ENCODE measurements around the gene RNPS1. TPM values are rescaled to one million over a fixed set of nuclear protein-coding genes. Genes with fewer than 3 reads are reported as not detected.

Gene RNPS1
- total RNA-seq, 2 experiments from 2014 or later: 225 to 339 TPM

GRCh38 chr16:2238838-2239675 lies 28.9 kb downstream of the RNPS1 start:
- Histone ChIP-seq H3K4me2 (ENCODE audit: low read length) (no peak overlapping the region), H3K27ac (ENCODE audit: low read depth, low read length, poor library complexity, severe bottlenecking) (no peak overlapping the region), H3K4me3 (ENCODE audit: low read depth, low read length, poor library complexity, severe bottlenecking) (no peak overlapping the region), H2AFZ (ENCODE audit: low read length) (no peak overlapping the region), H4K20me1 (ENCODE audit: insufficient read depth, low read length) (no peaks in the 10 kb centered on the region), H3K9me2 (ENCODE audit: insufficient read depth, low read length) (no peaks in the 10 kb centered on the region), H3K36me3 (ENCODE audit: insufficient read depth, low read length) (peaks cover 83% of the 10 kb centered on the region), H3K9me3 (ENCODE audit: low read length) (no peaks in the 10 kb centered on the region), H3K4me1 (ENCODE audit: insufficient read depth, low read length, poor library complexity, severe bottlenecking) (no peaks in the 10 kb centered on the region), H3K79me2 (ENCODE audit: insufficient read depth, low read depth, low read length) (no peaks in the 10 kb centered on the region)
- no peak for DNase-seq (ENCODE audit: low spot score)
- ChIA-PET CTCF (ENCODE audit: unreplicated experiment) (no interaction called here), POLR2A (no interaction called here)
- TF ChIP-seq EZH2phosphoT487 (IDR thresholded peaks at IDR 0.05; ENCODE audit: borderline replicate concordance, low read depth, low read length): no peak
- no TSS peak for BruUV-seq (replicated peaks)
- intact Hi-C loops (cut with micrococcal nuclease; ENCODE audit: unreplicated experiment): no loop called here

- intact Hi-C loops (cut with micrococcal nuclease; ENCODE audit: unreplicated experiment): no loop called here
- no peaks in the 10 kb centered on the region for H3K9me2 ChIP-seq (ENCODE audit: insufficient read depth, low read length)
- no peaks in the 10 kb centered on the region for H4K20me1 ChIP-seq (ENCODE audit: insufficient read depth, low read length)
- H3K4me3 ChIP-seq (ENCODE audit: low read depth, low read length, poor library complexity, severe bottlenecking): no peak overlapping the region
- H3K79me2 ChIP-seq (ENCODE audit: insufficient read depth, low read depth, low read length): no peaks in the 10 kb centered on the region
- peaks cover 83% of the 10 kb centered on the region for H3K36me3 ChIP-seq (ENCODE audit: insufficient read depth, low read length)
- no peak for TF ChIP-seq CTCF (conservative IDR thresholded peaks at IDR 0.05; ENCODE audit: low read length)
- no TSS peak for BruUV-seq (replicated peaks)
- CTCF ChIA-PET (ENCODE audit: unreplicated experiment): no interaction called here
- no peak overlapping the region for H3K27ac ChIP-seq (ENCODE audit: low read depth, low read length, poor library complexity, severe bottlenecking)
- H2AFZ ChIP-seq (ENCODE audit: low read length): no peak overlapping the region
- H3K9me3 ChIP-seq (ENCODE audit: low read length): no peaks in the 10 kb centered on the region
- POLR2A ChIA-PET: no interaction called here
- no peaks in the 10 kb centered on the region for H3K4me1 ChIP-seq (ENCODE audit: insufficient read depth, low read length, poor library complexity, severe bottlenecking)
- no peak overlapping the region for H3K4me2 ChIP-seq (ENCODE audit: low read length)
- no peak for DNase-seq (ENCODE audit: low spot score)
Observed at GRCh38 chr16:2238150-2238837, 29.6 kb downstream of the RNPS1 start.

DNA sequence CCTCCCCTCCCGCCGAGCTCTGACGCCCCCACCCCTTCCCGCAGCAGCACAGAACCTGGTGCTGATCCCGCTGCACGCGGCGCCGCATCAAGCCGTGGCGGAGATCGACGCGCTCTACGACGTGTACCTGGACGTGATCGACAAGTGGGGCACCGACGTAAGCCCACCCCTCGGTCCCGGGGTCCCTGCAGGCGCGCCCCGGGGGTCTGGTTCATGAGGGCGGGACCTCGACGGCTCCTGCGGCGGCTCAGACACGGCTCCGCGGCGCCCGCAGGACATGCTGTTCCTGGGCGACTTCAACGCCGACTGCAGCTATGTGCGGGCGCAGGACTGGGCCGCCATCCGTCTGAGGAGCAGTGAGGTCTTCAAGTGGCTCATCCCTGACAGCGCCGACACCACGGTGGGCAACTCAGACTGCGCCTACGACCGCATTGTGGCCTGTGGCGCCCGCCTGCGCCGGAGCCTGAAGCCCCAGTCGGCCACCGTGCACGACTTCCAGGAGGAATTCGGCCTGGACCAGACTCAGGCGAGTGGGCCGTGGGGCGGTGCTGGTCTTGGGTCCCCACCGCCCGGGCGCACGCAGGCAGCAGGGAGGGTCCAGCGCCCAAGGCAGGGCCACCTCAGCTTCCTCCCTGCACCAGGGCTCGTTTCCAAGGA lies 30.3 kb downstream of the RNPS1 start:
- Histone ChIP-seq H3K4me2 (ENCODE audit: low read length) (no peak overlapping the region), H3K27ac (ENCODE audit: low read depth, low read length, poor library complexity, severe bottlenecking) (no peak overlapping the region), H3K4me3 (ENCODE audit: low read depth, low read length, poor library complexity, severe bottlenecking) (no peak overlapping the region), H3K9me2 (ENCODE audit: insufficient read depth, low read length) (no peaks in the 10 kb centered on the region), H3K4me1 (ENCODE audit: insufficient read depth, low read length, poor library complexity, severe bottlenecking) (no peaks in the 10 kb centered on the region), H3K36me3 (ENCODE audit: insufficient read depth, low read length) (peaks cover 81% of the 10 kb centered on the region), H3K79me2 (ENCODE audit: insufficient read depth, low read depth, low read length) (no peaks in the 10 kb centered on the region), H3K9me3 (ENCODE audit: low read length) (no peaks in the 10 kb centered on the region), H2AFZ (ENCODE audit: low read length) (no peak overlapping the region), H4K20me1 (ENCODE audit: insufficient read depth, low read length) (no peaks in the 10 kb centered on the region)
- POLR2A ChIA-PET: no interaction called here
- no TSS peak for BruUV-seq (replicated peaks)
- no peak for DNase-seq (ENCODE audit: low spot score)
- no peak for TF ChIP-seq EZH2phosphoT487 (IDR thresholded peaks at IDR 0.05; ENCODE audit: borderline replicate concordance, low read depth, low read length)
- TF ChIP-seq CTCF (conservative IDR thresholded peaks at IDR 0.05; ENCODE audit: low read length): no peak
- CTCF ChIA-PET (ENCODE audit: unreplicated experiment): no interaction called here
- intact Hi-C loops (cut with micrococcal nuclease; ENCODE audit: unreplicated experiment): no loop called here

All from OCI-LY7 (cell line).